GM18909 (cell line): Measurements from ENCODE around the gene CORO1A.
"Not testable (repeated sequence)": the region's sequence is repeated elsewhere in the genome, so short reads cannot be mapped to it uniquely, and the experiment has no call there.

Experiments used
- ATAC-seq: cut with Tn5 transposase; IDR thresholded peaks from one replicate; pipeline ENCODE4 v1.9.1; 2021; ENCODE audit warnings: mild to moderate bottlenecking; ENCODE audit not compliant: unreplicated experiment, poor library complexity

Gene CORO1A

GRCh38 chr16:30183233-30184095 lies at the start of gene CORO1A:
Gene CORO1A (plus strand): TSS chr16:30183602. CDS start chr16:30185210, 1,608 bp downstream.
- ATAC-seq = peak; percentile 52

- ATAC-seq = no peak
Measured at GRCh38 chr16:30136971-30137605, 46.3 kb upstream of the CORO1A start.

GRCh38 chr16:30137897-30138296 lies 45.5 kb upstream of the CORO1A start:
- ATAC-seq = no peak

GRCh38 chr16:30139583-30140481 lies 43.6 kb upstream of the CORO1A start:
- ATAC-seq = no peak

- no peak for ATAC-seq
Measured at GRCh38 chr16:30141750-30142149, 41.7 kb upstream of the CORO1A start.

- no peak for ATAC-seq
Measured at GRCh38 chr16:30142672-30143346, 40.6 kb upstream of the CORO1A start.

- ATAC-seq = no peak
Measured at GRCh38 chr16:30143347-30143702, 40.1 kb upstream of the CORO1A start.

GRCh38 chr16:30144017-30144416 lies 39.4 kb upstream of the CORO1A start:
- ATAC-seq = no peak

GRCh38 chr16:30144917-30145316 lies 38.5 kb upstream of the CORO1A start:
- no peak for ATAC-seq

- no peak for ATAC-seq
Measured at GRCh38 chr16:30145657-30146056, 37.7 kb upstream of the CORO1A start.

GRCh38 chr16:30147843-30148510 lies 35.4 kb upstream of the CORO1A start:
- ATAC-seq = no peak

GRCh38 chr16:30149250-30149930 lies 34.0 kb upstream of the CORO1A start:
- no peak for ATAC-seq

GRCh38 chr16:30151091-30151490 lies 32.3 kb upstream of the CORO1A start:
- ATAC-seq = no peak

GRCh38 chr16:30152517-30152916 lies 30.9 kb upstream of the CORO1A start:
- ATAC-seq = no peak

GRCh38 chr16:30155188-30155587 lies 28.2 kb upstream of the CORO1A start:
- ATAC-seq = no peak

GRCh38 chr16:30157214-30157613 lies 26.2 kb upstream of the CORO1A start:
- ATAC-seq = no peak

- no peak for ATAC-seq
Measured at GRCh38 chr16:30163538-30163937, 19.9 kb upstream of the CORO1A start.

GRCh38 chr16:30166202-30166902 lies 17.1 kb upstream of the CORO1A start:
- peak; percentile 67 for ATAC-seq

- ATAC-seq = not testable (repeated sequence)
Measured at GRCh38 chr16:30168746-30169145, 14.7 kb upstream of the CORO1A start.
